GM12878 (cell line): ENCODE data around the gene P3H2.

ENCODE experiments used
- CEBPB ChIP-seq, 2 experiments: fragments of 150-350 bp in 1 of 2; IDR thresholded peaks; 2 replicates each; pipeline ENCODE4 v1.6.1; 2012 to 2014; ENCODE audit warnings: low read depth in 2 of 2, low read length in 2 of 2, borderline replicate concordance in 1 of 2, inconsistent platforms in 1 of 2
- EP300 ChIP-seq, 2 experiments: fragments of 150-350 bp in 1 of 2; IDR thresholded peaks; 2 replicates each; pipeline ENCODE4 v1.6.1; 2011 to 2012; ENCODE audit warnings: low read depth in 2 of 2, low read length in 2 of 2, borderline replicate concordance in 1 of 2, improper control_type of control experiment in 1 of 2, inconsistent platforms in 1 of 2; ENCODE audit not compliant: control insufficient read depth in 1 of 2
- EZH2 ChIP-seq: IDR thresholded peaks from 2 replicates; pipeline ENCODE4 v1.6.1; 2012; ENCODE audit warnings: low read depth, mild to moderate bottlenecking, control low read depth, inconsistent platforms, low read length, borderline replicate concordance; ENCODE audit not compliant: control insufficient read depth
- IKZF1 ChIP-seq: fragments of 450-650 bp; conservative IDR thresholded peaks from 2 replicates; pipeline ENCODE4 v1.6.1; 2017; ENCODE audit warnings: antibody characterized with exemption, mild to moderate bottlenecking
- LARP7 ChIP-seq: fragments of 450-650 bp; IDR thresholded peaks from 2 replicates; pipeline ENCODE4 v1.6.1; 2017; ENCODE audit warnings: mild to moderate bottlenecking
- POLR2A ChIP-seq: IDR thresholded peaks from 2 replicates; pipeline ENCODE4 v1.6.1; 2011; ENCODE audit warnings: low read depth, mild to moderate bottlenecking, low read length
- POLR2AphosphoS5 ChIP-seq: IDR thresholded peaks from 2 replicates; pipeline ENCODE4 v1.6.1; 2011; ENCODE audit warnings: mild to moderate bottlenecking, low read length, inconsistent platforms
- SMC3 ChIP-seq: IDR thresholded peaks from 2 replicates; pipeline ENCODE4 v1.6.1; 2011; ENCODE audit warnings: low read length, improper control_type of control experiment, borderline replicate concordance
- ZBED1 ChIP-seq: IDR thresholded peaks from 2 replicates; pipeline ENCODE4 v1.6.1; 2016; ENCODE audit warnings: borderline replicate concordance
- TF ChIP-seq, protein P1 (sequence below): IDR thresholded peaks from 2 replicates; pipeline ENCODE4 v1.6.1; 2011; ENCODE audit warnings: low read depth, mild to moderate bottlenecking, low read length, moderate library complexity, borderline replicate concordance; ENCODE audit errors: extremely low read depth
- TF ChIP-seq, protein P2 (sequence below): IDR thresholded peaks from 2 replicates; pipeline ENCODE4 v1.6.1; 2012; ENCODE audit warnings: low read depth, low read length, improper control_type of control experiment

DNA sequence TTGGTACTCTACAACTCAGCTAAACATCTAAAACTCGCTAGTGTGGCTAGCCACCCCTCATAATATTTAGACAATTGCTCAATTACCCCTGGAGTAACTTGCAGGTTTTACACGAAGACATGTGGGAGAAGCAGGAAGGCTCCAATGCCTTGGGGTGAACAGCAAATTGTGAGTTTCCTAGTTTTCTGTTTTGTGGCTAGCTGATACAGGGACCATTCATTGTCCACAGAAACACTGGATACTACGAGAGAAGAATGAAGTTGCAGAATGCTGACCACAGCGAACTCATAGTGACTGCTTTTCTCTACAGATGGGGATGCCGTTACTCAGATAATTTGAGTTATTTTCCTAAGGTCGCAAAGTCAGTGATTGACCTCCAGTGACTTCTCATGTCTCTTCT lies 212.9 kb downstream of the P3H2 start:
- TF ChIP-seq, protein P1, sequence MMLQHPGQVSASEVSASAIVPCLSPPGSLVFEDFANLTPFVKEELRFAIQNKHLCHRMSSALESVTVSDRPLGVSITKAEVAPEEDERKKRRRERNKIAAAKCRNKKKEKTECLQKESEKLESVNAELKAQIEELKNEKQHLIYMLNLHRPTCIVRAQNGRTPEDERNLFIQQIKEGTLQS: no peak
- TF ChIP-seq, protein P2, sequence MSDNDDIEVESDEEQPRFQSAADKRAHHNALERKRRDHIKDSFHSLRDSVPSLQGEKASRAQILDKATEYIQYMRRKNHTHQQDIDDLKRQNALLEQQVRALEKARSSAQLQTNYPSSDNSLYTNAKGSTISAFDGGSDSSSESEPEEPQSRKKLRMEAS: no peak
- TF ChIP-seq EP300 (IDR thresholded peaks at IDR 0.05; ENCODE audit: borderline replicate concordance in 1 of 2, control insufficient read depth in 1 of 2, low read depth in 2 of 2, low read length in 2 of 2): no peak
- TF ChIP-seq POLR2A: no peak
- no peak for TF ChIP-seq LARP7
- no peak for TF ChIP-seq CEBPB (IDR thresholded peaks at IDR 0.05; ENCODE audit: borderline replicate concordance in 1 of 2, low read depth in 2 of 2, low read length in 2 of 2)
- TF ChIP-seq IKZF1: no peak
- no peak for TF ChIP-seq POLR2AphosphoS5
- no peak for TF ChIP-seq ZBED1
- TF ChIP-seq SMC3: no peak
- no peak for TF ChIP-seq EZH2
